Vein endothelial cell (primary cell): ENCODE measurements around the gene GABRQ. TPM values are rescaled to one million over a fixed set of nuclear protein-coding genes. Genes with fewer than 3 reads are reported as not detected.

Experiments used
- total RNA-seq: library from RNA; depleted of rRNA; stranded (reverse); fragments of >200 nt; gene quantifications from 2 replicates; pipeline ENCODE4 v1.2.3, GENCODE V29; 2012

Gene GABRQ
- not detected in 2 replicates for total RNA-seq

DNA sequence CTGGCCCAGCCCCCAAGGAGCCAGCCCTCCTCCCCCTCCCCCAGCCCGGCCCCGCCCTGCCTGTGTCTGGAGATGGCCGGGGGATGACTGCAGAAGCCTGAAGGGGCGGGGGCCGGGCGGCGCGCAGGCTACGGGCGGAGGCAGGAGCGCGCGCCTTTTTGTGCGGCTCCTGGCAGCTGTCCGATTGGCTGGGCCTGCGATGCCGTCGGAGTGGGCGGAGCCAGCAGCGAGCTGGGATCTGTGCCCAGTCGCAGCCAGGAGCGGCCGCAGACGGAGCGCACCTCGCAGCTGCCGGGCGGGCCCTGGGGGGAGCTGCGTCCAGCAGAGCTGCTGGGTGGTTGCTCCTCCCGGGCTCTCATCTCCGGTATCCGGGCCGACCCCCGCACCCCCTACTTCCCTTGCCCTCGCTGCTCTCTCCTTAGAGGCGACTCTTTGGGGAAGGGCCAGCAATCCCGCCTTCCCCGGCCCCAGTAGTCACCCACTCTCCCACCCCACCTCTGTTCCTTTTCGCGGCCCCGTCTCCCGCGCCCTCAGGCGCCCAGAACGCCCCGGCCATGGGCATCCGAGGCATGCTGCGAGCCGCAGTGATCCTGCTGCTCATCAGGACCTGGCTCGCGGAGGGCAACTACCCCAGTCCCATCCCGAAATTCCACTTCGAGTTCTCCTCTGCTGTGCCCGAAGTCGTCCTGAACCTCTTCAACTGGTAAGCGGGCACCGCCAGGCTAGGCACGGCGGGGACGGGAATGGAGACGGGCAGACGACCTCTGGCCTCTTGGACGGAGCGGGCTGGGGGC lies at the start of gene GABRQ:
Gene GABRQ, plus strand, starts transcription at position 247 of the 794 bp plus-strand sequence. Its CDS starts 308 bp downstream, at position 555.

GRCh38 chrX:152697952-152698931 lies 60.5 kb downstream of the GABRQ start, which contains the start of gene MAGEA3:
Gene MAGEA3 (plus strand): TSS chrX:152698794. CDS start chrX:152700833, 2,039 bp downstream.

Other genes starting within 250 kb of the GABRQ start
- gene GABRA3, start 186.6 kb upstream of the GABRQ start, total RNA-seq: not detected in 2 replicates
- gene MAGEA3, start 60.9 kb downstream of the GABRQ start, total RNA-seq: not detected in 2 replicates
- not detected in 2 replicates for gene CSAG2, start 71.4 kb downstream of the GABRQ start, total RNA-seq
- gene MAGEA2B, start 76.7 kb downstream of the GABRQ start, total RNA-seq: not detected in 2 replicates
- gene CSAG1, start 95.8 kb downstream of the GABRQ start, total RNA-seq: not detected in 2 replicates
- gene MAGEA12, start 95.9 kb downstream of the GABRQ start, total RNA-seq: not detected in 2 replicates
- not detected in 2 replicates for gene MAGEA2, start 115.9 kb downstream of the GABRQ start, total RNA-seq
- gene CSAG3, start 121.3 kb downstream of the GABRQ start, total RNA-seq: not detected in 2 replicates
- gene MAGEA6, start 131.8 kb downstream of the GABRQ start, total RNA-seq: not detected in 2 replicates
- gene CETN2, start 192.9 kb downstream of the GABRQ start, total RNA-seq: 23.5 and 31.4 TPM in 2 replicates
- gene NSDHL, start 193.2 kb downstream of the GABRQ start, total RNA-seq: 10.8 and 23.8 TPM in 2 replicates